Liver (tissue), 3 donors: Measurements from ENCODE around the gene TRIM59.

ENCODE experiments used
- CTCF ChIP-seq: fragments of 150-350 bp; IDR thresholded peaks from 2 replicates; pipeline ENCODE4 v1.5.1; 2017; ENCODE audit warnings: improper control_type of control experiment, low read depth, low read length; ENCODE audit not compliant: missing input control
- EGR1 ChIP-seq, 2 donors: IDR thresholded peaks; 2 replicates each; pipeline ENCODE4 v1.6.1; 2016 to 2018; ENCODE audit warnings: antibody characterized with exemption in 2 of 2, low read depth in 2 of 2
- FOXA2 ChIP-seq: IDR thresholded peaks from 2 replicates; pipeline ENCODE4 v1.6.1; 2016; ENCODE audit warnings: antibody characterized with exemption
- GABPA ChIP-seq, 2 donors: IDR thresholded peaks in 1 of 2; conservative IDR thresholded peaks in 1 of 2; 2 replicates each; pipeline ENCODE4 v1.6.1; 2016; ENCODE audit warnings: antibody characterized with exemption in 2 of 2, mild to moderate bottlenecking in 1 of 2, moderate library complexity in 1 of 2
- HNF4G ChIP-seq: IDR thresholded peaks from 2 replicates; pipeline ENCODE4 v1.6.1; 2016; ENCODE audit warnings: antibody characterized with exemption
- NR2F2 ChIP-seq: IDR thresholded peaks from 2 replicates; pipeline ENCODE4 v1.6.1; 2016; ENCODE audit warnings: antibody characterized with exemption
- REST ChIP-seq: IDR thresholded peaks from 2 replicates; pipeline ENCODE4 v1.6.1; 2016; ENCODE audit warnings: antibody characterized with exemption, mild to moderate bottlenecking
- RXRA ChIP-seq, 2 donors: IDR thresholded peaks; 2 replicates each; pipeline ENCODE4 v1.6.1; 2017 to 2018; ENCODE audit warnings: antibody characterized with exemption in 2 of 2, mild to moderate bottlenecking in 1 of 2
- SP1 ChIP-seq: IDR thresholded peaks from 2 replicates; pipeline ENCODE4 v1.6.1; 2018; ENCODE audit warnings: antibody characterized with exemption, mild to moderate bottlenecking
- TAF1 ChIP-seq: conservative IDR thresholded peaks from 2 replicates; pipeline ENCODE4 v1.6.1; 2016; ENCODE audit warnings: antibody characterized with exemption, mild to moderate bottlenecking
- TF ChIP-seq, protein P1 (sequence below): IDR thresholded peaks from 2 replicates; pipeline ENCODE4 v1.6.1; 2016; ENCODE audit warnings: antibody characterized with exemption
- TF ChIP-seq, protein P2 (sequence below): IDR thresholded peaks from 2 replicates; pipeline ENCODE4 v1.6.1; 2016; ENCODE audit warnings: antibody characterized with exemption
- donor health status: healthy.
- donor health status: healthy.

DNA sequence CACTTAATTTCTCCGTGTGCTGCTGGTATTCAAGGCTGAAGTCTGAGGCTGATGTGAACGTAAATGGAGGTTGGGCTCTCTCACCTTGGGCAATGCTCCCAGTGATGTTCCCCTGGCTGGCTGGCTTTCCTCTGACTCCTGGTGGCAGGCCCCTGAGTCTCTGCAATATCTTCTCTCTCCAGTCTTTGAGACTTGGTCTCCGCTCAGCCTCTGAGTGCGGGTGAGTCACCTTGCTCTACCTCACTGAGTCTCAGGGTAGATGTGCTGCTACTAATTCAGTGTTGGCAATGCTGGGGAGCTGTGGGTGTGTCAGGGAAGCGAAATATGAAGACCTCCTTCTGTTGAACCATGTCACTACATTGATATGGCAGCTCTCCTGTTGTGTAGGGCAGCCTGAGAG, 31.3 kb upstream of the TRIM59 start:
- TF ChIP-seq CTCF (no peak), TAF1 (no peak), REST (no peak), RXRA (IDR thresholded peaks at IDR 0.05) (no peak), EGR1 (IDR thresholded peaks at IDR 0.05; ENCODE audit: low read depth in 2 of 2) (no peak), SP1 (no peak), FOXA2 (no peak), HNF4G (no peak), GABPA (IDR thresholded peaks at IDR 0.05 in 1 of 2, conservative IDR thresholded peaks at IDR 0.05 in 1 of 2) (no peak), NR2F2 (no peak)
- TF ChIP-seq, protein P1, sequence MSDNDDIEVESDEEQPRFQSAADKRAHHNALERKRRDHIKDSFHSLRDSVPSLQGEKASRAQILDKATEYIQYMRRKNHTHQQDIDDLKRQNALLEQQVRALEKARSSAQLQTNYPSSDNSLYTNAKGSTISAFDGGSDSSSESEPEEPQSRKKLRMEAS, result no peak
- TF ChIP-seq, protein P2, sequence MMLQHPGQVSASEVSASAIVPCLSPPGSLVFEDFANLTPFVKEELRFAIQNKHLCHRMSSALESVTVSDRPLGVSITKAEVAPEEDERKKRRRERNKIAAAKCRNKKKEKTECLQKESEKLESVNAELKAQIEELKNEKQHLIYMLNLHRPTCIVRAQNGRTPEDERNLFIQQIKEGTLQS, result no peak
